ENCODE results near the gene MLLT10.

MLLT10 gene

DNA sequence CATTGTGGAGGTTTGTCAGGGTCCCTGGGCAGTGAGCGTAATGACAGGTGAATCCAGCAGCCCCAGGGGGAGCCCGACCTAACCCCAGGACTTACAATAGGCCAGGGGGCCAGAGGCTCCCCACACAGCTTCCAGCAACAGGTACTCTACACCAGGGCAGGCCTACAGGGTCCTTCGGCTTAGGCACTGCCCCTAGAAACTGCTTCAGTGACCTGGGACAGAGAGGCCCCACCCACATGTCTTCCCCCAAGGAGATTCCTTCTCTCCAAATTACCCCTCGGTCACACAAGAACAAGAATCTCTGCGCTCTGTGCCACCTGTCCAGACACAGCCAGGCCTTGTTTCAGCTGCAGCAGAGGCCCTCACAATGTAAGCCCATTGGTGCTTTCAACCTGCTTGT lies 32.9 kb upstream of the MLLT10 start:
- in situ Hi-C loops (cut with MboI; ENCODE audit: low sequenced_read_pairs) = no loop called here

DNA sequence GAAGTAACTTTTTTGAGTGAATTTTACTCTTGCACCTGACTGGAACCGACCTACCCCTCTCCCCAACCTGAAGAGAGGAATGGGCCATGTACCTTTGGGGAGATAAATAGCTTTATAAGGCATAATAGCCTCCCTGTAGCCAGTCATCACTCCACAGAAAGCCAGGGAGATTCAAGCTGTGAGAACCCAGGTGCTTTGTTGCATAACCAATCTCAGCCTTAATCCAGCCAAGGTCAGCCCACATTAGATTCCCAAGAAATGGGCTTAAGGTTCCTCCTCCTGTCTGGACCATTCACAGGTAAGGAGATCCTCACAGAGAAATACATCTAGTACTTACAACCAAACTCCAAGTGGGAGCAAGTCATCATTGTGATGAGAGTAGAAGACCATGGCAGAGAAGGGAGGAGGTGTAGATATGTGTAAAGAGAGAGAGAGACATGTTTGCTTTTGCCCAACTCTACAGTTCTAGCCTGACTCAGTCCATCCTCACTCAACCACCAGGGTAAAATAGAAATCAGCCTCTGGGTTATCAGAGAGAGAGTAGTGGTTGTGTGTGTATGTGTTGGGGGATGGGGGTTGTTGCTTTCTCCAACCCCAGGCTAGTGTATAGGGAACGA lies 32.2 kb upstream of the MLLT10 start:
- in situ Hi-C loops (cut with MboI; ENCODE audit: low sequenced_read_pairs) = no loop called here

DNA sequence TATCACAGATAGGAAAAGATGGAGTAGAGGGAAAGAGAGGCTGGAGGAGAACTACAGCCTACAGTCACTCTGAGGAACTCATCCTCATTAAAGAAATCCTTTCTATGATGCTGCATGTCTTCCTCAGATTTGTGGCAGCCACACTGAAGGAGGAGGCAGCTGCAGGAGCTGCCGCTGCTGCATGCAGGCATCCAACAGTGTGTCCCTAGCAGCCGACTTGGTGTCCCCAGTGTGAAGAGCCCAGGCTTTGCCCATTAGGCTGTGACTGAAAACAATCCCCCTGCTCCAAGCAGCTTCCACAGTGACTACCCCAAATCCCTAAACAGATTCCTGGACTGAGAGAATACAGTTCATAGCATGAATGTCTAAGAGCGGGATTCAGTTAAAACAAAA lies 31.7 kb upstream of the MLLT10 start:
- in situ Hi-C loops (cut with MboI; ENCODE audit: low sequenced_read_pairs) = no loop called here

DNA sequence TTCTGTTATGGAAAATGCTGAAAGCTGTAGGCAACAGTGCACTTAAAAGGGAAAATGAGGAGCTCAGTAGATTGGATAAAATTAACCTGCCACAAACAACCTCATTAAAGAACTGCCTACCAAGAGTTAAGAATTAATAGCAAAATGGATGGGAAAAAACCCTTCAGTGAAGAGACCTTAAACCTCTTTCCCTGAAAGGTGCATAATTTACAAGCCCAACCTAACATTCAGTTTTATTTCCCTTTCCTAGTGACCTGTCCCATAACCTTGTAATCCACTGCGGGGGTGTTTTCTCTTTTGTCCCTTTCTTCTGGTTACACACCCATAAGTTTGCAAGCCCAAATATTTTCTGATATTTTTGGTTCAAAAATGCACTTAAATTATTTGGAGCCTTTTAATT lies 30.5 kb upstream of the MLLT10 start:
- in situ Hi-C loops (cut with MboI; ENCODE audit: low sequenced_read_pairs) = no loop called here

DNA sequence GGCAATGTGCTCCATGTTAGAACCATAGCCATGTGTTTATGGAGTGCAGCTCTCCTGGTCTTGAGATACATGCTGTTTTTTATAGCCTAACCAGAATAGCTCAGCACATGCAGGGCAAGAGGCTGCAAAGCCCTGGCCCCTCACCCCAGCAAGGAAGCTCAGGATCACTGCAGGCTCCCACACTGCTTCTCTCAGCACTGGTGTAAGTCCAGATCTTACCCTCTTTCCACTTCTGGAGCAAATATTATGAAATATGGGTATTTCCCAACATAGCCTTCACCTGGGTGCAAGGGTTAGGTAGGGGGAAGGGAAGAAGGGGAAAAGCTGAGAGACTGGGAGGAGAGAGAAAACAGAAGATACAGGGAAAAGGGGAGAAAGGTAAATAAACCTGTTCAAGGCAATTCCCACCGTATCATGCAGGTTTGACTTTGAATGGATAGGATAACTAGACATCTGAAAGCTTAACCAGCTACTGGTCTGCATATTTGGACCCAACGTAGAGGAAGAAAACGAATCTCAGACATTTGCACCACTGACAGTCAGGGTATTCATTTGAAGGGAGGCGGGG lies 28.2 kb upstream of the MLLT10 start:
- in situ Hi-C loops (cut with MboI; ENCODE audit: low sequenced_read_pairs) = no loop called here

DNA sequence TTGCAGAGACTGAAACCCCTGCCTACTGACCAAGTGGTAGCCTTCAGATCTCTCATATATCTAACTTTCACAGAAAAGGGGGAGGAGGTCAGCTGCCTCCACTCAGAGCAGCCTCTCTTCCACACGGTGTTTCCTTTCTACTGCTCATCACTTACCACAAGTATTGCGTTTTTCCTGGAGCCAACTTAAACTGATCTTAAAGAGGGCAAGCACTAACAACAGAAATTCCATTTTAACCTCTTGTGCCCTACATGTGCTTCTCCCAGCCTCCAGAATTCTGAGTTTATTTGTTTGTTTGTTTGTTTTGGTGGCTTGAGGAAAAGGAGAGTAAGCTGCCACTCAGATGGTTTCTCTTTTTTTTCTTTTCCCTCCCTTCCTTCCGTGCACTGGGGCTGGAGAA lies 27.7 kb upstream of the MLLT10 start:
- in situ Hi-C loops (cut with MboI; ENCODE audit: low sequenced_read_pairs) = no loop called here

DNA sequence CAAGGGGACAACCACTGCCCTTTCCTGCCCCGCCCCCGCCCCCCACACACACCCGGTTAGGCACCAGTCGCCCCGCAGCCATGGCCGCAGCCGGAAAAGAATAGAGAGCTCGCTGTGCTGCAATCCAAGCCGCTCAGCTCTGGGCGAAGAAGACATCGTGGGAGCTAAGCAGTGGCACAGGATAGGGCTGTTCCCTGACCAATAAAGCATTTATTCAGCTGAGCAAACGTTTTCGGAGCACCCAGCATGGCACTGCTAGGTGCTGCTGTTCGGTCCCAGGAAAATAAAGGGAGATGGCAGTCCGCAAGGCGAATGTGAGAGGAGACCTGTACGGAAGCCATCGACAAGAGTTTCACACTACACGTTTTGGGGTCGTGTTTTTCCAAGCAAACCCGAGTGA lies 26.9 kb upstream of the MLLT10 start:
- in situ Hi-C loops (cut with MboI; ENCODE audit: low sequenced_read_pairs) = no loop called here

DNA sequence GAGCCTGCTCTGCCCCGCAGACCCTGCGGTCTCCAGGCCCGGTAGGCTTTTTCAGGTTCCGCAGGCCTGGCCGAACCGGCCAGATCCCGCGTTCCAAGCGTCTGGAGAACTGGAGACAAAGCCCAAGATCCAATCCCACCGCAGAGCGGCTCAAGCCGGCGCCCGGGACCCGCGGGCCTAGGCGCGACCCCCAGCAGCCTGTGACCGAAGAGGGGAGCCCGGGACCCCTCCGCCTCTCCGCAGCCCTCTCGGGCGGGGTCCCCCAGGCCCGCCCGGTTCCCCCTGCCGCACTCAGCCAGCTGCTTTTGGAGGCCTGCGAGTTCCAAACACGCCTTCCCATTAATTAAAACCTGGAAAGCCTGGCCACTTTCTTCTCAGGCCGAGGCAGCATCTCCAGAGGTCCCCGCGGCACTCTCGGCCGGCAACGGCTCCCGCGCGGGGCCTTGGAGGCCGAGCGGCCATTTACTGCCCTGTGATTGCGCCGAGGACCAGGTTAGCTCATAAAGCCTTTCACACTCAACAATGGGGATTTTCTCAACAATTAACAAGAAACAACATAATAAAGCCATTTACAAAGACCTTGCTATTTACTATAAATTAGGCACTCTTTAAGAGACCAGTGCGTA lies 25.2 kb upstream of the MLLT10 start:
- in situ Hi-C loops (cut with MboI; ENCODE audit: low sequenced_read_pairs) = no loop called here

DNA sequence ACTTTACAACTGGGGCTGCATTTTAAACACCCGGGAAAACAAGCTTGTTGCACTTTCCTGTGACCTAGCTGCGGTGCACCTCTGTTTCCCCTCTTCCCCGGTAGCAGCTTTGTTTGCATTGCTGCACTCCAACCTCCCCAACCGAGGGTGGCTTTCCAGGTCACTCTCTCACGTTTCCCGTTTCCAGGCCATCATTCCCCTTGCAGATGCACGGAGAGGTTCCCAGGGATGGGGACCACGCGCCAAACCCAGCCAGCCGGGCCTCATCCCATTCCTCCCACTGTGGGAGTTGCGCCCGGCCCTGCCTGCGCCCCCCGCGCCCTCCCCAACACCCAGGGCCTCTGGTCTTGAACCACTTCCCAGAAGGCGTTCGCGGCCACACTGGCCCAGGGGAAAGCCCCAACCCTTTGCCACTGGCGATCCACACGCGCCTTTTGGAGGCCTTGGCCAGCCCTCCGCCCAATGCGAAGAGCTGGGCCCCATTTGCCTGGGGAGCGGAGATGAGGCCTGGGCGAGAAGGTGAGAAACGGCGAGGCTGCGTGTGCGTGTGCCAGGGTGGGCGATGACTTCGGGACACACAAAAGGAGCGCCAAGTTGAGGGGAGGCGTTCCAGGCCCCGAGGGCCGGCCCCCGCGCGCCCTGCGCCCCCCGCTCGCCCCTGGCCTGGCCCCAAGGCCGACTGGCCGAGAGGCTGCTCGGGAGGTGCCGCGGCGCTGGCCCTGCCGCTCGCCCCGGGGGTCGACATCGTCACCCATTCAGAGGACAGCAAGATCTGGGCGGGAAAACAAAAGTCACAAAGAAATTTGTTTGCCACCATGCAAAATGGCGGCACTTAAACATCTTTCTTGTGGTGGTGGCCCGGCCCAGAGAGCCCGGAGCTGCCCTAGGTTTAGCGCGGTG lies 24.4 kb upstream of the MLLT10 start:
- in situ Hi-C loops (cut with MboI; ENCODE audit: low sequenced_read_pairs) = no loop called here

DNA sequence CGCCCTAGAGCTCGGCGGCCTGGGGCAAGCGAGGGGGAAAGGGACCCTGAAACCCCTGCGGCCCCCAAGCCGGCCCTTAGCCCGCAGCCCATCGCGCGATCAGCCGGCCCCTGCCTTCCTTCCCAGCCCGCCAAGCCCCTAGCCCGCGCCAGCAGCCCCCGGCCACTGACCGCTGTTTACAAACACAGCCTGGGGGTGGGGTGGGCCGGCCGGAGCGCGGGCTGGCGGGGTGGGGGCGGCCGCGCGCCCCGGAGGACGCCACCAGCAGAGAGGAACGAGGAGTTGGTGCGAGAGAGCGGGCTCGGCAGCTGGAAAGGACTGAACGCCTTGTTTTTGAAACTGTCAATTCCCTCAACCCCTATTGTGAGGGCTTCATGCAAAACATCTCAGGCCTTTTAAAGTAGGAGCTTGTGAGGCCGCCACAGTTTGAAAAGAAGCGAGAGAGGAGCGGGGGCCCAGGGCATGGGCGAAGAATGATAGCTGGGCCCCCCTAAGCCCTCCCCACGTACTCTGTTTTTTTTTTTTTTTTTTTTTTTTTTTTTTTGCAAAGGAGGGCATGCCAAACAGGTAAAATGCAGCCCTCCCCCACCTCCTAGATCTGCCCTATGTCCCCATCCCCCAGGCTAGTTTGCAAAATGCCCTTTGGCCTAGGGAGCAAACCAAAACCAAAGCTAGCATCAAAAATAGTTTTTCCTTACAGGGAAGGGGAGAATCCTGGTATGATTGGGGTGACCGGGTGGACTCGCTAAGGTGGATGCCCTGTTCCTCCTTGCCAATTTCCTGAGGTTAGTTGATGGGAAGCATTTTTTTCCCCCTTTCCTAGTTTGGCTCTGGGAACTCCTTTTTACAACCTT lies 23.6 kb upstream of the MLLT10 start:
- in situ Hi-C loops (cut with MboI; ENCODE audit: low sequenced_read_pairs) = no loop called here

DNA sequence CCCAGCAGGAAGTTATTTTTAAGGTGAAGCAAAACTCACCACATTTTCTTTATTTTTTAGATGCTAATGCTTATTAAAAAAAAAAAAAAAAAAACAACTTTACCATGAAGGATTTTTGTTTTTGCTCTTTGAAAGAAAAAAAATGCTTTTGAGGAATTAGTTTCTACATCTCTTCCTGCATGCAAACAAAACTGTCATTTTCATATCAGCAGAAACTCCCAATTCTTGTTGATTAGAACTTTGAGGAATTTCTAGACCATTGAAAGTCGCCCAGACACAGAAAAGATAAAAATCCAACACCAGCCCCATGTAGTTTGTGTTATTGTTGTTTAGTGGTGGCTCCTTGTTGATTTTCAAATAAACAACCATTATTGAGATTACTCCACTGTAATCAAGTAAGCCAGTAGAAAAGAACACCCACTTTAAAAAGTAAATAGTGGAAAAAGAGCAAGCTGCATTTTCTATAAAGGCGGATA lies 22.9 kb upstream of the MLLT10 start:
- in situ Hi-C loops (cut with MboI; ENCODE audit: low sequenced_read_pairs) = no loop called here

DNA sequence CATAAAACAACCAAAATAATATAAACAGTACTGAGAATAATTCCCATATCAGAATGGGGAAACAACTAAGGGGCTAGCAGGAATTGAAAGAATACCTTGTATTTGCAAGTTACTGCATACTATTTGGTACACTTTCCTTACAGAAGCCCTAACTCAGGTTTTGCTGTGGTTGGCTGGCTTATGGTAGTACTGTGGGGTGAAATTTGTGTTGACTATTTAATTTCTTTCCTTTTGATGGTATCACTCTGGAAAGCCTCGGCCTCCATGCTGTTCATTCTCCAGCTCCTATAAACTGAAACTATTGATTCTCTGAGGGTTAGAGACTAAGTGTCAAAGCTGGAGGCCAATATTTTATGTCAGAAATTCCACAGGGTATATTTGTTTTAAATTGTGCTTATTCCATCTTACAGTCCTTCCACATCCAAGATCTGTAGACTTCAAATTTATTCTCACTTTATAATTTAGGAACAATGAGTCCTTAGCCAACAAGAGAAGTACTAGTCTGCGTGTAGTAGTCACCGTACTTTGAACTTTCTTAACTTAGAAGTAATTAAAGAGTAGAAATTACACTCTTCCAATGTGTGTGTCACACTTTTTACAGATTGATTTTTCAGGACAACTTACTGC lies 22.0 kb upstream of the MLLT10 start:
- in situ Hi-C loops (cut with MboI; ENCODE audit: low sequenced_read_pairs) = no loop called here

DNA sequence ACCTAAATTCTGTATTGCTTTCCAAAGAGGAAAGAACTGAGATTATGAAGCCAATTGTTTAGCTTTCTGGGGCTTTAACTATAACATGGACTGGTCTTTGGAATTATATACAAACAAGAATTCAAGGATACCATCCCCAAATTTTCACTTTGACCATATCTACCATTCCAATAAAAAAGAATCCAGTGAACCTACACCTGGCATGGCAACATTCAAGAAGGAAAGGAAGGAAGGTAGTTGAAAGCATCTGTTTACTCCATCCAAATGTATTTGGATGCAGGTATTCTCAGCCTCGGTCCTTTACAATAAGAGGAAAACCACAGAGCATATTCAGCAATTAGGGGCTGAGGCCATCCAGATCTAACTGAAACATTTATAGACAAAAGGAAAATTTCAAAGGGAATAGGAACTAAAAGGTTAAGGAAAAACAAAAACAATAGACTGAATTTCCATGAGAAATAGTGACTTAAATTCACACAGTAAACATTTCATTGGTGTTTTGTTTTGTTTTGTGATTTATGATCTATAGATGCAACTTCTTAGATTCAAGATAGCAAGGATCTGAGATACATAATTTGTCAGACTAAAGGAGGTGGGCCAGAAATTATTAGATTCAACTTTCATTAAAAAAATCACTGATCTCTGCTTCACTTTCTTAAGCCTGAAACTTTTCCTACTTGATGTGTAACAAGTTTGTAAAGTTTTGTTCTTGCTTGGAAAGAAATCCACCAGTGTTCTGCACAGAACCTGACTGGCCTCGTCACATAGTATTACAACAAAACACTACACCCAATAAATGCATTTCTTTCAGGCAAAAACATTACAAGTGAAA lies 21.2 kb upstream of the MLLT10 start:
- in situ Hi-C loops (cut with MboI; ENCODE audit: low sequenced_read_pairs) = no loop called here

DNA sequence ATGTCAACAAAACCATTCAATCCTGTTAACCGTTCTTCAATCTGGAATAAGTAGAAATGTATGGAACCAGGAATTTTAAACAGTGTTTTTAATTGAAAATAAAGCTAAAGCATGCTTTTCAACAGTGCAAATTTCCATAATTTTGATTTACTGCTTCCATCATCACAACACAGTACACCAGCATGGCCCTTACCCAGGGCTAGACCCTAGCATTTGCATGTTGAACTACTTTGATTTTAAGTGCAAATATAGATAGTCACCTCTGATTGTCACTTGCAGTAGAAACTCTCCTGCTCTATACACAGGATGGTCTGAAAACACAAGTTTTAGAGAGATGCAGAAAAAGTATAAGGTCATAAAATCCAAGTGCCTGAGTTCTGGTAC lies 20.6 kb upstream of the MLLT10 start:
- in situ Hi-C loops (cut with MboI; ENCODE audit: low sequenced_read_pairs) = no loop called here

DNA sequence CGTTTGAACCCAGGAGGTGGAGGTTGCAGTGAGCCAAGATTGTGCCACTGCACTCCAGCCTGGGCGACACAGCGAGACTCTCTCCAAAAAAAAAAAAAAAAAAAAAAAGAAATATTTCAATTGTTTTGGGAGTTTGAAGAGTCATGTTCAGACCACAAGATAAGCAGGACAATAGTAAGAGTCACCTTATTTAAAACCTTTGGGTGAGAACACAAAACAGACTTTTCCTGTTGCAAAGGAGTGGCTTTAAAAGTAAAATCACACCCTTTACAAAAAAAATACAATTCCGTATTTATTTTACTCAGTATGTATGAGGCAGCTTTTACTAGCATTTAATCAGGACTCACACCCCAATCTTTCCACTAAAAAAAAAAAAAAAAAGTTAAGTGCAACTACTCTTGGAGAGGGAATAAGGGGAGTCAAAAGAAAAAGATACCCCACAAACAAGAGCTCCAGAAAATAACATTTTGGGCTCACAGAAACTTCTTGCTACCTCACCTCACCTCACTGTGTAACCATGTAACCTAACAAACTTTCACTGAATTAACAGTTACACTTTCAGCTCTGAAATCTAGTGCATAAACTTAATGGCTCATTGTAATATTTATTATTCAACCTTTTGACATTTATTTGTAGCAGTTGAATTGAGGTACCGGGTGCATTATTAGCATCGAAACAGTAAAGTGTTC lies 19.8 kb upstream of the MLLT10 start:
- in situ Hi-C loops (cut with MboI; ENCODE audit: low sequenced_read_pairs) = no loop called here

DNA sequence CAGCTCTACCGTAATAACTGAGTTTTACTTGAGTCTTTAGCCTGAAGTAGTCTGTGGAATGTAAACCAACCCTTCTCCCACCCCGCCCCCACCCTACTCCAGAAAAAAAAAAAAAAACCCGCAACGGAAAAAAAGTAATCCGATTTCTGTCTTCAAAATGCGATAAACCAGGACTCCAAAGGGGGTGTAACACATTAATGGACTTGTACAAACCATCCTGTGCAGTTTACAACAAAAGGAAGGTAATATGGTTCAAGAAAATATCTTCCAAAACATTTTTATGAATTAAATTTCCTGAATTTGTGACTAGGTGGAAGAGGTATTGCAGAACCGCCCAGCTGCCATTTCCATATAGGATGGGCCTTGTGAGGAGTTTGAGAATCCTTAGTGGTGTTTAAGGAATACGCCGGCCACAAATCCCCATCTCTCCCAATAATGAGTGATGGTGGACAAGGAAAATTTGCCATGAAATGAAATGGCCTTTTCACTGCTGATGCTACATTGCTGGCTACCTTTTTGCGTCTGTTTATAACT lies 19.1 kb upstream of the MLLT10 start:
- in situ Hi-C loops (cut with MboI; ENCODE audit: low sequenced_read_pairs) = no loop called here

DNA sequence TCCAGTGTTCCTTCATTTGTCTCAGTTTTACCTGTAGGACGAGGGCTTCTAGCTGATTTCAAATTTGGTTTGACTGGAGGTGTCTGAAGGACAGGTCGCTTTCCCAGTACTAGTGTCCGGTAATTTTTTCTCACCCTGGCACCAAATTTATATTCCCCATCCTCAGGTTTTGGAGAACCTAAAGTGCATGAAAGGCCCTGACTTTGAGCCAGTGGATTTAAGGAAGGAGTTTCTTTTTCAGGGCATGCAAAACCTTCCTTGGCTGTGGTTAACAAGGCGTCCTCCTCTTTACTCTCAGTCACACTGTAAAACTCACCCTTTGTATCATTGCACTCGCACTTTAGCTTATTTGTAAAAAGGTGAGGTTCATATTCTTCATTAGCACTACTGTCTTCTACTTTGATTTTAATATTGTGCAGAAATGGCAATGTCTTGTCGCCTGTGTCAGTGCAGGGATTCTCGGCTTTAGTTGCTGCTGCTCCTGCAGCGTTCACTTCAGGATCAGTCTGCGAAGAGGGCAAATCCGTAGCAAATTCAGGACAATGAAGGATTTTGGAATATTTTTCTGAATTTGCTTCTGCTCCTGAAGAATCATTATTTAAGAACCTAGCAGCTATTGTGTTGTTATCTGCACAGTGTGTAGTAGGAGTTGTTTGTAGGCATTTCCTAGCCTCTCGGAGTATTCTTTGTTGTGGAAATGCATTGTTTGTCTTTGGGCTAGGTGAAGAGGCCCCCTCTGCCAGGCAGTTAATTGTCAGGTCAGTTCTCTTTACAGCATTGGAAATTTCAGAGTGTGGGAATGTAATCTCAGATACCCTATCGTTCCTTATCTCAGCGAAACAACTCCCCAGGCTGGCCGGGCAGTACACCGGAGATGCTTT lies 18.4 kb upstream of the MLLT10 start:
- in situ Hi-C loops (cut with MboI; ENCODE audit: low sequenced_read_pairs) = no loop called here
